K562 (cell line): ENCODE measurements around the gene FGF12. TPM values are rescaled to one million over a fixed set of nuclear protein-coding genes. Genes with fewer than 3 reads are reported as not detected.

Experiments
- ATAC-seq: fragments of 200-7000 bp; cut with Tn5 transposase; 3 replicates; pipeline ENCODE4 v1.9.1; 2020; ENCODE audit warnings: moderate library complexity
- BruUV-seq: library from RNA; stranded (reverse); fragments of 400-500 nt; replicated peaks from 2 replicates; lab custom pipeline; 2021; lab: Mats Ljungman, UMichigan
- CTCF ChIA-PET: fragments of 300-600 bp; formaldehyde crosslinking; extraction: SDS; loops from one replicate; lab custom pipeline; 2021; ENCODE audit warnings: low intra/inter-chr PET ratio; lab: Yijun Ruan, JAX
- POLR2A ChIA-PET: fragments of 300-600, 350-650 bp; sonication (Branson Sonifier 250); formaldehyde crosslinking; extraction: SDS; loops from one replicate; lab custom pipeline; 2021; ENCODE audit warnings: antibody characterized with exemption, inconsistent platforms; lab: Yijun Ruan, JAX
- DNase-seq, 4 experiments: peaks; one replicate each; pipeline versions ENCODE4 v3.0.0 to v3.0.0-alpha.2; 2011 to 2018; ENCODE audit warnings: low spot score in 3 of 4, mixed read lengths in 3 of 4; ENCODE audit errors: extremely low read depth in 1 of 4
- FAIRE-seq: peaks from 2 replicates; lab custom pipeline; 2011; peaks lifted over from hg19 to GRCh38; lab: Jason Lieb, UNC
- H2AFZ ChIP-seq: 2 replicates; pipeline ENCODE4 v1.6.0; 2011; ENCODE audit warnings: low read depth, low read length, control low read depth, inconsistent platforms
- H3K27ac ChIP-seq: fragments of 200-600 bp; 3 replicates; pipeline ENCODE4 v1.8.0; 2011; ENCODE audit warnings: low read depth, mild to moderate bottlenecking, control low read depth, inconsistent platforms, low read length, moderate library complexity, mixed read lengths; ENCODE audit errors: extremely low read depth
- H3K27me3 ChIP-seq, 2 experiments: fragments of 300-600 bp in 1 of 2; 2 replicates in 1 of 2; 3 replicates in 1 of 2; pipeline versions ENCODE4 v1.6.0 to v1.8.0; 2011; ENCODE audit warnings: inconsistent platforms in 2 of 2, low read length in 2 of 2, mild to moderate bottlenecking in 1 of 2, mixed read lengths in 1 of 2, moderate library complexity in 1 of 2; ENCODE audit not compliant: control insufficient read depth in 2 of 2, insufficient read depth in 2 of 2
- H3K36me3 ChIP-seq: fragments of 300-600 bp; 3 replicates; pipeline ENCODE4 v1.8.0; 2011; ENCODE audit warnings: mild to moderate bottlenecking, low read length, inconsistent platforms; ENCODE audit not compliant: control insufficient read depth, insufficient read depth
- H3K4me1 ChIP-seq, 2 experiments: fragments of 200-600 bp in 1 of 2; replicated peaks in 1 of 2; 2 replicates in 1 of 2; 3 replicates in 1 of 2; pipeline versions ENCODE4 v1.5.1 to v1.8.0; 2011; ENCODE audit warnings: inconsistent platforms in 2 of 2, low read length in 2 of 2, mild to moderate bottlenecking in 1 of 2, mixed read lengths in 1 of 2, moderate library complexity in 1 of 2; ENCODE audit not compliant: control insufficient read depth in 2 of 2, insufficient read depth in 2 of 2
- H3K4me2 ChIP-seq: 2 replicates; pipeline ENCODE4 v1.6.1; 2011; ENCODE audit warnings: low read length, control low read depth, inconsistent platforms, mixed read lengths; ENCODE audit not compliant: insufficient read depth
- H3K4me3 ChIP-seq: fragments of 200-600 bp; sonication (generic), shearing (Covaris generic); 2 replicates; pipeline ENCODE4 v1.5.1; 2016; ENCODE audit warnings: control low read depth, inconsistent platforms
- H3K79me2 ChIP-seq: fragments of 200-600 bp; 3 replicates; pipeline ENCODE4 v1.8.0; 2011; ENCODE audit warnings: low read length, inconsistent platforms; ENCODE audit not compliant: control insufficient read depth, insufficient read depth
- H3K9ac ChIP-seq, 2 experiments: 2 replicates each; pipeline versions ENCODE4 v1.6.0 to v1.6.1; 2011; ENCODE audit warnings: low read depth in 2 of 2, low read length in 2 of 2, control low read depth in 1 of 2, inconsistent platforms in 1 of 2, mild to moderate bottlenecking in 1 of 2, mixed read lengths in 1 of 2; ENCODE audit not compliant: insufficient read depth in 1 of 2
- H3K9me1 ChIP-seq: one replicate; pipeline ENCODE4 v1.6.0; 2011; ENCODE audit warnings: inconsistent platforms, mild to moderate bottlenecking, low read length, moderate library complexity; ENCODE audit not compliant: control insufficient read depth, insufficient read depth
- H3K9me3 ChIP-seq: replicated peaks from 2 replicates; pipeline ENCODE4 v1.5.1; 2011; ENCODE audit warnings: low read depth, low read length, inconsistent platforms; ENCODE audit not compliant: control insufficient read depth, insufficient read depth
- H4K20me1 ChIP-seq: replicated peaks from 2 replicates; pipeline ENCODE4 v1.6.1; 2011; ENCODE audit warnings: low read length, inconsistent platforms, mixed read lengths; ENCODE audit not compliant: control insufficient read depth, insufficient read depth
- KLF16 ChIP-seq: IDR thresholded peaks from 2 replicates; pipeline ENCODE4 v1.6.1; 2016; ENCODE audit warnings: antibody characterized with exemption
- MBD2 ChIP-seq: sonication (generic); IDR thresholded peaks from 2 replicates; pipeline ENCODE4 v1.6.1; 2016; ENCODE audit warnings: low read depth, borderline replicate concordance
- NFATC3 ChIP-seq: fragments of 450-650 bp; IDR thresholded peaks from 2 replicates; pipeline ENCODE4 v1.6.1; 2017; ENCODE audit warnings: mild to moderate bottlenecking
- NFXL1 ChIP-seq: fragments of 450-650 bp; formaldehyde crosslinking; IDR thresholded peaks from 2 replicates; pipeline ENCODE4 v1.4.0; 2021; ENCODE audit warnings: mild to moderate bottlenecking
- ZNF507 ChIP-seq: conservative IDR thresholded peaks from 2 replicates; pipeline ENCODE4 v1.6.1; 2017; ENCODE audit warnings: missing genetic modification characterization, missing compliant biosample characterization
- WGBS: fragments of 100-300 bp; shearing (Covaris generic); methylation state at CpG from one replicate; pipeline ENCODE4 v1.1.6; 2016; ENCODE audit warnings: low coverage, mixed read lengths; ENCODE audit not compliant: insufficient coverage; ENCODE audit errors: missing lambda C conversion rate; 5-methylcytosine and 5-hydroxymethylcytosine counted together
- in situ Hi-C: fragments of 300-500 bp; cut with MboI; formaldehyde crosslinking; loops from 4 replicates; pipeline ENCODE4 v1.15.0; 2018; ENCODE audit warnings: inconsistent platforms, mixed read lengths
- intact Hi-C: fragments of 100-400 bp; cut with micrococcal nuclease; formaldehyde crosslinking; loops from 2 replicates; pipeline ENCODE4 v1.14.2; 2022
- polyA plus RNA-seq, 8 experiments: library from polyadenylated mRNA; depleted of rRNA in 4 of 8; stranded (reverse) in 5 of 8; unstranded in 3 of 8; fragments of >200 nt; fragmentation: Nextera tagmentation in 2 of 8; fragmentation: Illumina TruSeq in 1 of 8; extraction: Ambion mirVana in 2 of 8; extraction: Trizol in 1 of 8; gene quantifications; 2 replicates each; pipeline versions ENCODE4 v1.2.1 to v1.2.3, GENCODE V29; 2011 to 2014; ENCODE audit warnings: inconsistent platforms in 1 of 8, missing spikeins in 1 of 8
- total RNA-seq, 7 experiments: library from RNA; depleted of rRNA in 6 of 7; stranded (reverse); fragments of >200 nt in 6 of 7; fragmentation: Illumina TruSeq in 2 of 7; extraction: Trizol in 2 of 7; gene quantifications; 2 replicates each; pipeline versions ENCODE4 v1.2.1 to v1.2.3, GENCODE V29; 2011 to 2021; ENCODE audit warnings: low replicate concordance in 1 of 7
- TF ChIP-seq, protein P1 (sequence below), 3 experiments: IDR thresholded peaks in 2 of 3; conservative IDR thresholded peaks in 1 of 3; 2 replicates each; pipeline ENCODE4 v1.5.1; 2011 to 2012; ENCODE audit warnings: low read length in 3 of 3, mild to moderate bottlenecking in 3 of 3, control low read depth in 2 of 3, improper control_type of control experiment in 1 of 3, inconsistent platforms in 1 of 3, low read depth in 1 of 3, mixed read lengths in 1 of 3, moderate library complexity in 1 of 3; ENCODE audit not compliant: insufficient read depth in 2 of 3

Gene FGF12
- total and polyA plus RNA-seq, 9 of the 15 experiments (the other 6 are each of a cell fraction or from before 2014, with no cell fraction given): not detected

DNA sequence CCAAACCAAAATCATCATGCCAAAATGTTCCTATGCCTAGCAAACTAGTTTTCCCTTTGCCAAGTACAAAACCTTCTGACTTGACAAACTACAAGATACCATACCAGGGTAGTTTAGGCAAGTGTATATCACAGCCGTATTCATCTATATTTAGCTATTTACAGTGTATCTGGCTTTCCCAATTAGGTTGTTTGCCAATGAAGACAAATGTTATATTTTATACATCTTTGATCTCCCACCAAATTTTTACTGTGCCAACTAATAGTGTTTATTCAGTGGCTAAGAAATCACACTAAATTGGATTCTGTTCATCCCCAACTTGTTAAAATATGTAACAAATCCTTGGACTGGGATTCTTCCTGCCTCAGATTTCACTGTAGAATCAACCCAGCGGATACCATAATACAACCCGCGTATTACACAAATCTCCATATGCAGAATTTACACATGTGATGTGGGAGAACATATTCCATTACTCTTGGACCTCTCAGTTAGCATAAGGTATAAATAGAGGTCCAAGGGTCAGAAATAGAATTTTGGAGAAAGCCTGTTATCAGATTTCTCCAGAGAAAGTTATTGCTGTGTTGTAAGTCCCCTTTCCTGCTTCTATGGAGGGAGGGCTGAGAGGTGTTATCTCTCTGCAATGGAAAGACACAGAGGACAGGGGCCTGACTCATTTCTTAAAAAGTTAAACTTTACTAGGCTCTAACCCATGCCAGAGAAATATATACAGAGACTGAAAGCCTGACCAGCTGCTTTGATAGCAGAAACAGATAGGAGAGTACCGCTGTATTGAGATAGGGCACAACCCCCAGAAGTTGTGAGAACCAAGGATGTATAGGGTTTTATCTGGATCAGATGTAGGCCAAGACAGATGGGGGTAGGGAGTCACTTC lies 467.0 kb downstream of the FGF12 start:
- H3K27me3 ChIP-seq: no peaks in the 10 kb centered on the region

More for the DNA sequence above, 467.0 kb downstream of the FGF12 start:
- no peaks in the 10 kb centered on the region for H3K4me1 ChIP-seq
- no peak for ATAC-seq
- no peak overlapping the region for H3K27ac ChIP-seq
- in situ Hi-C loops: no loop called here
- H3K4me3 ChIP-seq: no peak overlapping the region
- CTCF ChIA-PET: no interaction called here
- FAIRE-seq: no peak
- no peak for DNase-seq
- intact Hi-C loops: no loop called here
- no peaks in the 10 kb centered on the region for H3K79me2 ChIP-seq
- POLR2A ChIA-PET: no interaction called here
- H4K20me1 ChIP-seq: no peaks in the 10 kb centered on the region
- BruUV-seq: no TSS peak
- TF ChIP-seq, protein P1, sequence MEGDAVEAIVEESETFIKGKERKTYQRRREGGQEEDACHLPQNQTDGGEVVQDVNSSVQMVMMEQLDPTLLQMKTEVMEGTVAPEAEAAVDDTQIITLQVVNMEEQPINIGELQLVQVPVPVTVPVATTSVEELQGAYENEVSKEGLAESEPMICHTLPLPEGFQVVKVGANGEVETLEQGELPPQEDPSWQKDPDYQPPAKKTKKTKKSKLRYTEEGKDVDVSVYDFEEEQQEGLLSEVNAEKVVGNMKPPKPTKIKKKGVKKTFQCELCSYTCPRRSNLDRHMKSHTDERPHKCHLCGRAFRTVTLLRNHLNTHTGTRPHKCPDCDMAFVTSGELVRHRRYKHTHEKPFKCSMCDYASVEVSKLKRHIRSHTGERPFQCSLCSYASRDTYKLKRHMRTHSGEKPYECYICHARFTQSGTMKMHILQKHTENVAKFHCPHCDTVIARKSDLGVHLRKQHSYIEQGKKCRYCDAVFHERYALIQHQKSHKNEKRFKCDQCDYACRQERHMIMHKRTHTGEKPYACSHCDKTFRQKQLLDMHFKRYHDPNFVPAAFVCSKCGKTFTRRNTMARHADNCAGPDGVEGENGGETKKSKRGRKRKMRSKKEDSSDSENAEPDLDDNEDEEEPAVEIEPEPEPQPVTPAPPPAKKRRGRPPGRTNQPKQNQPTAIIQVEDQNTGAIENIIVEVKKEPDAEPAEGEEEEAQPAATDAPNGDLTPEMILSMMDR (IDR thresholded peaks at IDR 0.05 in 2 of 3, conservative IDR thresholded peaks at IDR 0.05 in 1 of 3; ENCODE audit: insufficient read depth in 2 of 3, low read depth in 1 of 3, low read length in 3 of 3): no peak
- TF ChIP-seq MBD2 (no peak), NFXL1 (CRISPR knock-in tag) (no peak), ZNF507 (tag) (no peak), KLF16 (no peak), NFATC3 (no peak)
- no peak overlapping the region for H3K4me2 ChIP-seq
- H2AFZ ChIP-seq: no peak overlapping the region
- H3K9me1 ChIP-seq: no peaks in the 10 kb centered on the region
- H3K36me3 ChIP-seq: no peaks in the 10 kb centered on the region
- H3K9me3 ChIP-seq: 0 out of 2 replicates have a peak, but pooled peaks cover 5% of the 10 kb centered on the region
- H3K9ac ChIP-seq: no peak overlapping the region
- WGBS: 2% methylated on average over 5 of the region's 5 CpGs
